Progenitor cell of endocrine pancreas (in vitro differentiated cells): ENCODE measurements around the gene STAG1. TPM values are rescaled to one million over a fixed set of nuclear protein-coding genes. Genes with fewer than 3 reads are reported as not detected.
"Not testable (repeated sequence)": the region's sequence is repeated elsewhere in the genome, so short reads cannot be mapped to it uniquely, and the experiment has no call there.

Source experiments
- DNase-seq: peaks from one replicate; pipeline ENCODE4 v3.0.0; 2021; ENCODE audit warnings: low spot score; ENCODE audit not compliant: unreplicated experiment
- H3K27ac Mint-ChIP-seq: 2 replicates; pipeline ENCODE4 v1.8.0; 2021; ENCODE audit warnings: mild to moderate bottlenecking, moderate library complexity, mixed read lengths
- H3K27me3 Mint-ChIP-seq: 2 replicates; pipeline ENCODE4 v1.8.0; 2021; ENCODE audit warnings: mixed read lengths
- H3K36me3 Mint-ChIP-seq: 2 replicates; pipeline ENCODE4 v1.8.0; 2022; ENCODE audit warnings: mixed read lengths; ENCODE audit not compliant: insufficient read depth
- H3K4me1 Mint-ChIP-seq: 2 replicates; pipeline ENCODE4 v1.8.0; 2021; ENCODE audit warnings: low read depth, mixed read lengths
- H3K4me3 Mint-ChIP-seq: 2 replicates; pipeline ENCODE4 v1.8.0; 2021; ENCODE audit warnings: low read depth, mild to moderate bottlenecking, moderate library complexity, mixed read lengths
- H3K9me3 Mint-ChIP-seq: 2 replicates; pipeline ENCODE4 v1.8.0; 2021; ENCODE audit warnings: low read depth, mixed read lengths
- CTCF ChIP-seq: fragments of 200-600 bp; sonication (generic); IDR thresholded peaks from one replicate; pipeline ENCODE4 v1.5.0; 2021; ENCODE audit warnings: antibody characterized with exemption, mild to moderate bottlenecking; ENCODE audit not compliant: unreplicated experiment
- total RNA-seq: library from RNA; stranded (reverse); gene quantifications from 2 replicates; pipeline ENCODE4 v1.2.1, GENCODE V29; 2021

Gene STAG1
- total RNA-seq, 1 donor from 2014 or later = 46.4 TPM

GRCh38 chr3:136617198-136617597 is 135.0 kb downstream of the STAG1 start:
- Mint-ChIP-seq H3K36me3 (peaks cover 19% of the 10 kb centered on the region), H3K27ac (no peak overlapping the region), H3K4me3 (no peak overlapping the region), H3K9me3 (peaks cover 6% of the 10 kb centered on the region), H3K4me1 (peaks cover 3% of the 10 kb centered on the region), H3K27me3 (no peaks in the 10 kb centered on the region)
- no peak for DNase-seq
- TF ChIP-seq CTCF = no peak

DNA sequence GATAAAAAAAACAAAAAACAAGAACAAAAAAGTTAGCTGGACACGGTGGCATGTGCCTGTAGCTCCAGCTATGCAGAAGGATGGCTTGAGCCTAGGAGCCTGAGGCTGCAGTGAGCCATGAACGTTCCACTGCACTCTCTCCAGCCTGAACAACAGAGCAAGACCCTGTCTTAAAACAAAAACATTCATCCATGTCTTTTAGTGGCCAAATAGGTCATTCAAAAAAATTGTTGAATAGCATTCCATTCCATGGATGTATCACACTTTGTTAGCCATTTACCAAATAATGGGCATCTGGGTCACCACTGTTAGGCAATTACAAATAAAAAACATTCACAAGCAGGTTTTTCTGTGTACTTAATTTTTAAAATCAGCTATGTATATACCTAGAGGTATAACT is 139.7 kb downstream of the STAG1 start:
- Mint-ChIP-seq H3K27ac (no peak overlapping the region), H3K27me3 (no peaks in the 10 kb centered on the region), H3K4me1 (no peaks in the 10 kb centered on the region), H3K4me3 (no peak overlapping the region), H3K9me3 (no peaks in the 10 kb centered on the region), H3K36me3 (peaks cover 9% of the 10 kb centered on the region)
- no peak for TF ChIP-seq CTCF
- DNase-seq = no peak

DNA sequence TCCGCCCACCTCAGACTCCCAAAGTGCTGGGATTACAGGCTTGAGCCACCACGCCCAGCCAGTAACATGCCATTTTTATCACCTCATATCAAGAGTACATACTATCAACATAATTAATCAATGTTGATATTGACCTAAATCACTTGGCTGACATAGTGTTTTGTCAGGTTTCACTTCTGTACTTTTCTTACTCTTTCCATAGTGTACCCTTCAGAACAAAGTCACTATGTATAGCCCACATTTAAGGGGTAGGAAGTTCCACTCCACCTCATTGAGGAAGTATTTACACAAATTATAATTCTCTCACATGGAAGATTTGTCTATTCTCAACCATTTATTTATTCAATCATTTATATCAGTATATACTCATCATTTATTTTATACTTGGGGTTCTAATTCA is 145.2 kb downstream of the STAG1 start:
- no peak for DNase-seq

GRCh38 chr3:136606216-136606615 is 146.0 kb downstream of the STAG1 start:
- DNase-seq, H3K4me3 Mint-ChIP-seq, H3K9me3 Mint-ChIP-seq, H3K27me3 Mint-ChIP-seq, H3K4me1 Mint-ChIP-seq: not testable (repeated sequence)
- H3K27ac Mint-ChIP-seq = peak overlapping the region; percentile 42
- peaks cover 19% of the 10 kb centered on the region for H3K36me3 Mint-ChIP-seq

More for the DNA sequence above, 145.2 kb downstream of the STAG1 start:
- H3K27me3 Mint-ChIP-seq = no peaks in the 10 kb centered on the region
- H3K4me1 Mint-ChIP-seq = peaks cover 1% of the 10 kb centered on the region
- no peak overlapping the region for H3K4me3 Mint-ChIP-seq
- TF ChIP-seq CTCF = no peak
- H3K36me3 Mint-ChIP-seq = peaks cover 19% of the 10 kb centered on the region
- no peak overlapping the region for H3K27ac Mint-ChIP-seq
- H3K9me3 Mint-ChIP-seq = no peaks in the 10 kb centered on the region

- no peak overlapping the region for H3K4me3 Mint-ChIP-seq
- no peak for DNase-seq
- no peaks in the 10 kb centered on the region for H3K27me3 Mint-ChIP-seq
- H3K36me3 Mint-ChIP-seq = peaks cover 18% of the 10 kb centered on the region
- H3K9me3 Mint-ChIP-seq = no peaks in the 10 kb centered on the region
- no peak overlapping the region for H3K27ac Mint-ChIP-seq
- H3K4me1 Mint-ChIP-seq = peaks cover 1% of the 10 kb centered on the region
- no peak for TF ChIP-seq CTCF
Observed at GRCh38 chr3:136604961-136605360, 147.2 kb downstream of the STAG1 start.

DNA sequence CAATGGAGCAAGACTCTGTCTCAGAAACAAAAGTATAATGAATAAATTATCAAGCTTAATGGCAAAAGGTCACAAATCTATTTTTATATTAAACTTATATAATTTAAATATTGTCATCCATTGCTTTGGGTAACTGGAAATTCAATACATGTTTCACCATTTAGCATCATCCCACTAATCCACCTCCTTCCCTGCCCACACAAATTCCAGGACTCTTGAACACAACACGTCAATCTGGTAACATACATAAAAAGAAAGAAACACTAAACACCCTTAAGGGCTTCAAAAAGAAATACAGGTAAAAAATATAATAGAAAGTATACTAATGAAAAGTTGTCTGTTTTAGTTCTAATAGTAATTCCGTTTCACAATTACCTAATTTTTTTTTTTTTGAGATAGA is 149.4 kb downstream of the STAG1 start:
- H3K27ac Mint-ChIP-seq = no peak overlapping the region
- H3K4me3 Mint-ChIP-seq = no peak overlapping the region
- peaks cover 21% of the 10 kb centered on the region for H3K36me3 Mint-ChIP-seq
- no peaks in the 10 kb centered on the region for H3K27me3 Mint-ChIP-seq
- no peaks in the 10 kb centered on the region for H3K9me3 Mint-ChIP-seq
- TF ChIP-seq CTCF = no peak
- H3K4me1 Mint-ChIP-seq = peaks cover 3% of the 10 kb centered on the region
- DNase-seq = no peak
